Stimulated activated CD8-positive, alpha-beta memory T cell treated with anti-CD3 and anti-CD28 coated beads, Interleukin-7, amount 100 ng/mL, for 1 hour (primary cell): Measurements from ENCODE around the gene CNKSR3.
"Not testable (repeated sequence)": the region's sequence is repeated elsewhere in the genome, so short reads cannot be mapped to it uniquely, and the experiment has no call there.

Source experiments
- DNase-seq, 2 donors: peaks; one replicate each; pipeline ENCODE4 v3.0.0-alpha.2; 2020; ENCODE audit warnings: low read depth in 2 of 2

Gene CNKSR3

DNA sequence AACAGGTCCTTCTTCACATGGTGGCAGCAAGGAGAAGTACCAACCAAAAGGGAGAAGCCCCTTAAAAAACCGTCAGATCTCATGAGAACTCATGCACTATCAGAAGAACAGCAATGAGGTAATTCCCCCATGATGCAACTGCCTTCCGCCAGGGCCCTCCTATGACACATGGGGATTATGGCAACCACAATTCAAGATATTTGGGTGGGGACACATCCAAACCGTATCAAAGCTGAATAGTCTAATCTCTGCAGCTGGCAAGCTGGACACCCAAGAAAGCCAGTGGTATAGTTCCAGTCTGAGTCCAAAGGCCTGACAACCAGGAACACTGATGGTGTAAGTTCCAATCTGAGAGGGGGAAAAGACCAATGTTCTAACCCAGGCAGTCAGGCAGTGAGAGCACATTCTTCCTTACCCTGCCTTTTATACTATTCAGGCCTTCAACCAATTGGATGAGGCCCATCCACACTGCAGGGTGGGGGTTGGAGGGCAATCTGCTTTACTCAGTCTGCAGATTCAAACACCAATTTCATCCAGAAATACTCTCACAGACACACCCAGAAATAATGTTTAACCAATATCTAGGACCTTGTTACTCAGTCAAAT, 17.9 kb upstream of the CNKSR3 start:
- no peak for DNase-seq

DNA sequence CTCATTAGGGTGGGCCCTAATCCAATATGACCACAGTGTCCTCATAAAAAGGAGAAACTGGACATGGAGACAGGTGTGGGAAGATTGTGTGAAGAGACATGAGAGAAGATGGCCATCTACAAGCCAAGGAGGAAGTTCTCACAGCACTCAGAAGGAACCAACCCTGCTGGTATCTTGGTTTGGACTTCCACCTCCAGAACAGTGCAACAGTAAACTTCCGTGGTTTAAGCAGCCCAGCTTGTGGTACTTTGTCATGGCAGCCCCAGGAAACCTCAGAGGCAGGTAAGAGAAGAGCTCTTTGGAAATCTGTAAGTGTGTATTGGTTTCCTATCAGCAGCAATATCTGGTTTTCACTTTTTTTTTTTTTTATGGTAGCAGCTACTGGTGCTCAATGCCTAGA, 16.5 kb upstream of the CNKSR3 start:
- DNase-seq = no peak

DNA sequence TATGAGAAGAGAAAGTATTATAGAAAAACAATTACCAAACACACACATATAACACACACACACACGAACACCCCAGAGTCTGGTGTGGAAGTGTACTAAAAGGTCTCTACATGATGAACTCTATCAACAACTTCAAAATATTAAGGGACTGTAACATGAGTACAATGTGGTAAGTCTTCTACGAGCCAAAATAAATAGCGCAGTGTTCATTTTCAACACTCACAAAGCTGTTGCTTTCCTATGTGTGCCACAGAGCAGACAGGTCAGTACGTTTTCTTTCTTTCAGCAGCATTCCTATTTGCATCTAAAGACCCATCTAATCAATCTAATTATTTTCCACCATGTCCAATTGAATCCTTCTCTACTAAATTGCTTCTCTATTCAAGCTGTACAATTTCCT, 12.1 kb upstream of the CNKSR3 start:
- no peak for DNase-seq

DNA sequence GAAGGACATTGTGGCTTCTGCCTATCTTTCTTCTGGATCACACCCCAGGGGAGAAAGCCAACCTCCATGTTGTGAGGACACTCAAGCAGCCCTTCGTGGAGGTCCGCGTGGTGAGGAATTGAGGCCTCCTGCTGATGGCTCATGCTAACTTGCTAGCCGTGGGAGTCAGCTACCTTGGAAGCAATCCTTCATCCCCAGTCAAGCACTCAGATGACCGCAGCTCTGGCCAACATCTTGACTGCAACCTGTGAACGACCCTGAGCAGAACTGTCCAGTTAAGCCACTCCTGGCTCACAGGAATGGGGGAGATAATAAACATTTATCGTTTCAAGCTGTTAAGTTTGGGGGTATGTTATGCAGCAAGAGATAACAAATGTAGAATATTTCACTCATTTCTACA, 10.9 kb upstream of the CNKSR3 start:
- no peak for DNase-seq

DNA sequence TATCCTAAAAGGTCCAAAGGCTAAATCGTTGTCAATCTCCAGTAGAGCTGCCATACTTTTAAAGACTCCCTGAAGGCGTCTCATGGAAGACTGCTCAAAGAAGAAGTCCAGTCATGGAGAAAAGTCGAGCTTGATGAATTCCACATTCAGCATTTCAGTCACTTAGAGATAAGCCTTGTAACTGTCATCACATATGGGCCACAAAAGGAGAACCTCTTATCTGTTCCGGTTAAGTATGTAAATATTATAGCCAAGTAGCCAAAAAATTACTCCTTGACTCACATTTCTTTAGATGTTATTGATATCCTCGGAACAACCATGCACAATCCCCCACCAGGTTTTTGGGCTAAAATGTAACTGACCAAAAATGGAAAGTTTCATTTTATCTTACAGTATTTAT, 9.8 kb upstream of the CNKSR3 start:
- no peak for DNase-seq

DNA sequence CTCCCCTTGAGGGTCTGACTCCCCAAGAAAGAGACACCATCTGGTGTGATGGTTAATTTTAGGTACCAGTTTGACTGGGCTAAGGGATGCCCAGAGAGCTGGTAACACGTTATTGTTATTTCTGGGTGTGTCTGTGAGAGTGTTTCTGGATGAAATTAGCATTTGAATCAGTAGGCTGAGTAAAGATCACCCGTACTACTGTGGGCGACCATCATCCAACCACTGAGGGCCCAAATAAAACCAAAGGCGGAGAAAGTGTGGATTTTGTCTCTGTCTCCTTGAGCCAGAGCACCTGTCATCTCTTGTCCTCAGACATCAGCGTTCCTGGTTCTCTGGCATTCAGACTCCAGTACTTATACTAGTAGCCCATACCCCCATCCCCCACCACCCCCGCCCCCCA, 7.9 kb upstream of the CNKSR3 start:
- DNase-seq = no peak

DNA sequence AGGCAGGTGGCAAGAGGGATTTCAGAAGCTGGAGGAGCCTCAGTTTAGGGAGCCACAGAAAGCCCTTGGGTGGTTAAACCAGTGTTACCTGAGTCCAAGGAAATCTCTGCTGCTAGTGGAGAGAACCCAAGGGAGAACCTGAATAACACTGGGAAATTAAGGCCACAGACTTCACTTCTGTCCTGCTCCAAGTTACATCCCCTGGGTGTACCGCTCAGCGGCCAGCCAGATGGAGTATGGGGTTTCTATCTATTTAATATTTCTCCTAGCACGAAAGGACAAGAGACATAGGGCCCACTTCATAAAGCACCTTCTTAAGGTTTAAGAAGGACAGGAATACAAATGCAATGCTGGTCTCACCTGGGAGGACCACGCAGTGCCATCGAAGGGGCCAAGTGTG, 5.8 kb upstream of the CNKSR3 start:
- DNase-seq = no peak

DNA sequence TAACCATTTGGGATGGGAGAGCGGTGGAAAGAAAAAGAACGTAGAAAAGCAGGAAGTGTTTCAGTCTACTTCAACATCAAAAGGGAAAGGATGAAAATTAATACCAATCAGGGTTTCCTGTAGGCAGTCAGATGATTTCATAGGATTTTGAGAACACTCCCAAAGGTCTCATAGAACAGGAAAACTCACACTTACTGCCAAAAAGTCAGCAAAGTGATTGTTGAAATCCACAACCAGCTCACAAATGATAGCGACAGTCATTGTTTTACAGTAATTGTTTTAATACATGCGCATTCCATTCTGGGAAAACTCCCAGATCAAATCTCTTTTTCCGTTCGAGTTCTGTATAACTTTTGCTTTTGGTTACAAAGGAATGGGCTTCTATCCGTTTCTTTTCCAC, 5.3 kb upstream of the CNKSR3 start:
- DNase-seq = no peak

DNA sequence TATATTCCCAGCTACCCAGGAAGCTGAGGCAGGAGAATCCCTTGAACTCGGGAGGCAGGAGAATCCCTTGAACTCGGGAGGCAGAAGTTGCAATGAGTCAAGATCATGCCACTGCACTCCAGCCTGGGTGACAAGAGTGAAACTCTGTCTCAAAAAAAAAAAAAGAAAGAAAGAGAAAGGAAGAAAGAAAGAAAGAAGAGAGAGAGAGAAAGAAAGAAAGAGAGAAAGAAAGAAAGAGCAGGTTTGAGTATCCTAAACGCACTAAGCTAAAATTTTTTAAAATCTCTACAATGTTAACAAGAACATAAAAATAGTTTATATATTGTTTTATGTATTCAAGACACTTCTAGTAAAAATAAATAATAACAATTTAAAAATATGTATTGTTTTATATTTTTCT, 4.6 kb upstream of the CNKSR3 start:
- DNase-seq = not testable (repeated sequence)

DNA sequence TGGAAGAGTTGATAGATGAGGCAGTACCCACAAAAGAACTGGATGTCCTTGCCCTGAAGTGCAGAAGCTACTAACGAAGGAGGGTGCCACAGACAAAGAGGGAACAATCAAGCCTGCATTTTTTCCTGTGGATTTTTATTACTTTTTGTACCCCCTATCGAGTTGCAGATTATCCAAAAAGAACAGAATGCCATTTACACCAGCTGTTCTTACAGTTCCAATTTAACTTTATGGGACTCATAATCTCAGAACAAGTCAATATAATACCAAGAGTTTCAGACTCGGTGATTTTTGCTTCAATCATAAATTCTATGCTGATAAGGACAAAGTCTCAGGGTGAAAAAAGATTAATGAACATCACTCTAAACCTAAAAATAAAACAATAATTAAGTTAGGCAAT, 4.0 kb upstream of the CNKSR3 start:
- DNase-seq = no peak

DNA sequence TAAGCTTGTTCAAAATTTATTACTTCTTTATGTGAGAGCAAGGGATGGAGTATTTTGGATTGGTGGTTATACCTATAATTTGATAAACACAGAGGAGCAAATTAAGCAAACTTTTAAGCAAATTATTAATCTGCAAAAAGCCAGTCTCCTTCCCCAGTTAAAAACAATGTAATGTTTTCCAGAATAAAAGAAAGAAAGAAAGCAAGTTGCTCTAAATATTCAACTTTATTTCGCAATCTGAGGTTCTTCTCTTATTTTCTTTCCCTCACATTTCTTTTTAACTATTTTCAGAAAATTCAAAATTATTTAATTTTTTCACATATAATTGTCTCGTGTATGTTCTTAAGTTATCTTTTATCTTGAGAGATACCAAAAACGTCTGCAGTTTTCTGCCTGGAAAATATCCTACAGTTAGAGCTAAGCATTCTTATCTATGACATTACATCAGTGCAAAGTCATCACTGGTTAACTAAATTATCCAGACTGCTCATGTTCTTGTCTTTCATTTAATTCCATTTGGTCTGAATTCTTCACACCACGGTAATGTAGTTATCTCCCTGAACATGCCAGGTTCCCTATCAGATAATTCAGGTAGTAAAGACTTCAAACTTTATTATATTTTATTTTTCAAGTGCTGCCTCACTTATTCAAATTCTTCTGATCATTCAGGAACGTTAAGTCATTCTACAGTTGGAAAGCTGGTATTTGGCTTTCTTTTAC, 3.3 kb upstream of the CNKSR3 start:
- DNase-seq = no peak

DNA sequence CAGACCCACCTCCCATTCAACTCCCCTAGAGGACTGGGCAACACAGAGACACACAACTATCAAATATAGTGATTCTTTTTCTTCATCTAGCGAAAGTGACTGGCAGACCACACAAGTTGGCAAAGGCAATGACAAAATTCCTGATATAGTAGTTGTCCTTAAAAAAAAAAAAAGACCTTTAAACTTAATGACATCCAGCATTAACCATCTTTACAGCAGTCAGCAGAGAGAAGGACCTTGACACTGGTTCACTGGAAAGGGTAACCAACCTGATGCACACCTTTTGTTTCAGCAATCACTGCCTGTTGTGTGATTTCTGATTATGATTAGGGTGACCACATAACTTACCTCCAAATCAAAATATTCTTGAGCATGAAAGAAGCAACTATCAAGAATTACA, 1.7 kb upstream of the CNKSR3 start:
- no peak for DNase-seq

DNA sequence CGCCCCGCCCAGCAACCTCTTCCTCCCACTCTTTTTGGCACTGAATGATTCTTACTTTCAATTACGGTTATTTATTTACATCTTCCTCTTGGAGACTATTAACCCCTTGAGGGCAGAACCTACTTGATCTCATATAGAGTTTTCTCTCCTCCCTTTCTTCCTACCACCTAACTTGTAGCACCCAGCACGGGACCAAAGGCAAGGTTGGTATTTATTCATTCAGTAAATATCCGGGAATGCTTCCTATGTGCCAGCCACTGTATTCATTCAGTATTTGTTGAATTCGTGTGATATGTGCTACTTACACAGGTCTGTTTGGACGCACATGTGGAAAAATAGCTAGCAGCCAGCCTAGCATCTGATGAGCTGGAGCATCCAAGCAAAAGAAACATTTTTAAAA, 1.3 kb upstream of the CNKSR3 start:
- no peak for DNase-seq

DNA sequence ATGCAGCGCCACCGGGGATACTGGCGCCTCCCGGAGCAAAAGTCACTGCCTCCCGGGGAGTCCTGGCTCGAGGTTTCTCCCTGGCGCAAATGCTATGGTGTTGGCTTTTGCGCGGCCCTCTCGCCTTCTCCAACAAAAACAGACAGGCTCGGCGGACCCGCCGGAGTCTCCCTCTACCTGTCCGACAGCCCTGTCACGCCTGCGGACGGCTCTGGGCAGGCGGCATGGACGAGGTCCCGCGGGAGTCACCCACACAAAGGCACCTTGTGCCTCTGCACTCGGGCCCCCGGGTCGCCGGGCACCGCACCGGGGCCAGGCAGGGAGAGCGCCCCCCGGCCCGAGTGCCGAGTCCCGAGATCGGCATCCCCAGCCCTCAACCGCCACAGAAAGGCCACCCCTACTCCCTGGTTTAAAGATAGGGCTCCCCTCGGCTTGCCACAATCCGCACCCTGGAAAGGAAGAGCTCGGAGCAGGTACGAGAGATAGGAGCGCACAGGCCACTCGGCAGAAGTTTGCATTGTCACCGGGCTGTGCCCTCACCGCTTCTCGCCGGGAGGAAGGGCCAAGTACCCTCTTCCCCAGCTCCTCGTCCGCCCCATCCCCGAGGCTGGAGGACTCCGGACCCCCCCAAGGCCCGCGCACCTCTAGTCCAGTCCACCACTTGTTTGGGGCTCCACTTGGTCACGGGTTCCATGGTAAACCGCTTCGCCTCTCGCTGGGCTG, 903 bp downstream of the CNKSR3 start:
- DNase-seq = no peak

DNA sequence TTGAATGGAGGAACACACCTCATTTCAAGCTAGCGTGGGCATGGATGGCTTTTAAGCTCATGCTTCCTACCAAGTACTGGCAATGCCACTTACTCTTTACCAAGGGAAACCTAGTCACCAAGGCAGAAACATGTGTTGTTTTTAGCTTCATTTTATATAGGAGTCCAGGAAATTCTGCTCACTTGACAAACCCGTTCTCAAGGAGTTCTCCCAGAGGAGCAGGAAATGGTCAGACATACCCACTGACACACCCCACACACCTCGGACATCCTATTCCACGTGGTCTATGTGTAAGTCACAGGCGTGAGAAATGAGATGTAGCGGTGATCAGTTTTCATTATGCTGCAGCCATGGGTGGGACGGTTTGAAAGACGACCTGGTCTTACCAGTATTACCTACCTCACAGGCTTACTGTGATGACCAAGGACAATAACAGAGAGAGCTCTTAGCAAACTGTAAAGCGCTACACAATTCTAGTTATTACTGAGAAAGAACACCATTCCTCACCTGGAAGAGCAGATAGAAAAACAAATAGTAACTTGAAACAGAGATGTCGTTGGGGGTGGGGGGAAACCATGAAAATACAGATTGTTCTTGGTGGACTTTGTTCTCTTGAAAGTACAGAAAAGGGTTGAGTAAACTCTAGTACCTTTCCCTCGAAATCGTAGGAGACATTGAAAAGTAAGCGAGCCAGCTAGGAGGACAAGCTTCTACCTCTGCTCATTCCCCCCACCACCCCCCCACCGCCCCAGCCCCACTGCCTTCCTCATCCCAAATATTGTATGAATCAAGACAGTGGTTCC, 1.7 kb downstream of the CNKSR3 start:
- no peak for DNase-seq

DNA sequence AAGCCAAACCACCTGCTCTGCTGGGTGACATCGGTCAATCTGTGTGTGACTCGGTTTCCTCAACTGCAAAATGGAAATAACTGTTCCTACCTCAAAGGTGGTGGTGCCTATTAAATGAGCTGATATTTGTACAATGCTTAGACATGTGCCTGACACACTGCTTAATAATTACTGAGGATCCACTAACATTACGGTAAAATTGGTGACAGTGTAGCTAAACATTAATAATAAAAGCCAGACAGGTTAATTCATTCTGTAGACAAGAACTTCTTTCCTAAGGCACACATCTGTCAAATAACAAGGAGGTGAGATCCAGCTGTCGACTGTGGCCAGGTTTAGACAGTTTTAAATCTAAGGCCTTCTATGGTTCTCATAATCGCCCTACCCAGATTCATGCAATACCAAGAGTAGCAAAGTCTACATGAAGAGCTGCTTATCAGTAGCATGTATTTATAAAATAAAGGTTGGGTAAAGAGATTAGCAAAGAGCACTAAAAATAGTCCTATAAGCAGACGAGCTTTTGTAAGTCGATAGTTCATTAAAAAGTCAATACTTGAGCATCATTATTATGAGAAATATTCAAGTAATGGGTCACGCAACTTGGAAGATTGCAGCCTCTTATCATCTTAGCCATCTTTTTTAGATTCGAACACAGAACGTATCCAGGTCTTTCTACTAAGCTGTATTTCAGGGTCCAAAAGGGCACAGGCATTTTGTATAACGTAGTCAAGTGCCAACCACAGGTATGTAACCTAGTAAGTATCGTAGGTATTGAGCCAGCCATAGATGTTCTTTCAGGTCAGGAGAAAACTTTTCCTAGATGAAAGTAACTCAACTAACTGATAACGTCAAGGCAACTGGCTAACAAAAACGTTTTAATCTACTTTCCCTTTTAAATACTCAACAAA, 3.2 kb downstream of the CNKSR3 start:
- DNase-seq = no peak

DNA sequence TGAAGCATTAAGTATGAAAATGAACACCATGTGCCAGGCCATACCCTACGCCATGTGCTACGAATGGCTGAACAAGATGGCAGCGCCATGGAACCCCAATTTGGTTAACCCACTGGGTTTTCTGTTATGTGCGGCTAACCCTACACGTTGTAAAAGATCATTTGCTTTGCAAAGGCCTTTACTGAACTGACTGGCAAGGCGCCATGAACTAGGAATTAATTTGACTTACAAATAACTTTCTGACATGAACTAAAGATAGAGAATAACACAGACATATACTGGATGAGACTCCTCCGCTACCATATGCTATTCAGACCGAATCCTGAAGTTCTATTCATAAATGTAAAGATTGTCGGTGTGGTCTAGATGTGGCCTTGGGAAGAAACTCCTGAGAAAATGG, 3.9 kb downstream of the CNKSR3 start:
- DNase-seq = no peak

DNA sequence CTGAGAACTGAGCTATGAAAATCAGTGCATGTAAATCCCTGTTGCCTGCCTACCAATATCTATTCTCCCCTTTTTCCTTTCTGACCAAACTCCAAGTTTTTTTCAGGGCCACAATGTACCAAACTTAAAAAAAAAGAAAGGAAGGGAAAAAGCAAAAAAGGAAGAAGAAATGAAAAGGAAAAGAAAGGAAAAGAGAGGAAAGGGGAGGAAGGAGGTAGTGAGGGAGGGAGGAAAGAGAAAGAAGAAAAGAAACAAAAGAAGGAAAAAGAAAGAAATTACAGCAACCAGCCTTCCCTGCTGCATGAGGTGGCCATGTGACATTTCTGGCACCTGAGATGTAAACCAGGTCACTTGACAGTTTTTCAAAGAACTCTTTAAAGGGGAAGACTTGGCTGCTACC, 4.4 kb downstream of the CNKSR3 start:
- no peak for DNase-seq

DNA sequence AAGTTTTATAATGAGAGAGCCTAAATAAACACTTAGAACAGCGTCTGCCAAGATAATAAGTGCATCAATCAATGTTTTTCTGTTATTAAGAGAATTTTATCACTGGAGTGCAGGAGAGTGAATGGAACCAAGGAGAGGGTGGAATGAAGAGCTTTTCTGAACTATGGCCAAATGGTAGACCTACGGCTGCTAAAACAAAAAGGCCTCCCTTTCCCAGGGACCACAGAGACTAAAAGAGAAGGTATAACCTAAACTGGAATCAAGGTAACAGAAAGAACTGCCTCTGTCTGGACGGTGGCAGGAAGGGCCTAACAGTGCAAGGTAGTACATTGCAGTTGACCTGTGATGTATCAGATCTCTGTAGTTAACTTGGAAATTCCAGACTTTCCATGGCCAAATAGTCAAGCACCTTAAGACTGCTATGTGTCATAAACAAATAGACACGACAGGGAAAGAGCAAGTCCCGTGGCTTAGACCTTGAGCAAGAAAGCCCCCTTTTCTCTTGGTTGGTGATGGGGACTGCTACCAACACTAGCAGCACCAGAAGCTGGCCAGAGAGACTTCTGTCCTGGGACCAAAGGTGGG, 5.5 kb downstream of the CNKSR3 start:
- no peak for DNase-seq

DNA sequence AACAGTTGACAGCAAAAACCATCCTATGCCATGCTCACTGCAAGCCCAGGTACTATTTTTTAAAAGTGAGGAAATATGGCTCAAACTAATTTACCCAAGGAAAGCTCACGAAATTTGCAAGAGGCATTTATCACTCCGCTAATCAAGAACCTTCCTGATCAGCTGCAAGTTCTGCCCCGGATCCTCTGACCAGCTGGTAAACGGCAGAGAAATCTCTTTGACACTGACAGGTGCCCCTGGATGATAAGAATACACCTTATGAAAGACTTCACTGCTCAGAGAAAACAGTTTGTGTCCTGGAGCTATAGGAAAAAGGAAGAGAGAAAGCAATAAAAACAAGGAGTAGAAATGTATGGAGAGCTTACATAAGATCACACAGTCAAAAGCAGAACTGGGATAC, 6.4 kb downstream of the CNKSR3 start:
- DNase-seq = no peak

DNA sequence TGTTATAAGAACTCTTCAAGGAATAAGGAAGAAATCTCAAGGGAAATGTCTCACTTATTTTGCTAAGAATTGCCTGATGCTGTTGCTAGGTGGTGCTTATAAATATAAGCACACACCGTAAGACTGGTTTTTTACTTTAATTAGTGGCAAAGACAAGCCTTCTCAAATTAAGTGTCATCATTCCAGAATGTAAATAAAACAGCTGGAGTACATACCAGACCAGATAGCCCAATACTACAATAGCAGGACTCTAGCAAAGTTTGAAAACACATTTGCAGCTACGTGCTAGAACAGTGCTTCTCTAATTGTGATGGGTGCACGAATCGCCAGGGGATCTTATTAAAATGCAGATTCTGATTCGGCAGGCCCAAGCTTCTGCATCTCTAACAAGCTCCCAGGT, 6.8 kb downstream of the CNKSR3 start:
- no peak for DNase-seq
